Gastroesophageal sphincter (tissue), 4 donors: ENCODE data around the gene MCM3AP. TPM values are rescaled to one million over a fixed set of nuclear protein-coding genes. Genes with fewer than 3 reads are reported as not detected.

ENCODE experiments used
- ATAC-seq: fragments of 150-250 bp; one replicate; pipeline ENCODE4 v1.9.1; 2016; ENCODE audit warnings: mild to moderate bottlenecking, moderate library complexity
- H3K27ac ChIP-seq, 4 donors: fragments of 200-600 bp; sonication (generic) in 3 of 4; 1 replicate in 3 of 4; 2 replicates in 1 of 4; pipeline ENCODE4 v1.5.1; 2016 to 2019
- H3K27me3 ChIP-seq: fragments of 200-600 bp; sonication (generic); one replicate; pipeline ENCODE4 v1.5.1; 2019
- H3K36me3 ChIP-seq, 2 donors: fragments of 200-600 bp; sonication (generic); one replicate each; pipeline ENCODE4 v1.5.1; 2019; ENCODE audit warnings: control low read depth in 1 of 2
- H3K4me1 ChIP-seq, 3 donors: fragments of 200-600 bp; sonication (generic); 1 replicate in 2 of 3; 2 replicates in 1 of 3; pipeline ENCODE4 v1.5.1; 2016 to 2019; ENCODE audit warnings: control low read depth in 2 of 3
- H3K4me3 ChIP-seq, 2 donors: fragments of 200-600 bp; sonication (generic); one replicate each; pipeline ENCODE4 v1.5.1; 2019; ENCODE audit warnings: mild to moderate bottlenecking in 1 of 2, moderate library complexity in 1 of 2
- H3K9me3 ChIP-seq, 3 donors: fragments of 200-600 bp; sonication (generic); one replicate each; pipeline ENCODE4 v1.5.1; 2017 to 2019; ENCODE audit warnings: control low read depth in 2 of 3
- EP300 ChIP-seq: sonication (generic); formaldehyde crosslinking; IDR thresholded peaks from one replicate; pipeline ENCODE4 v1.6.1; 2017; ENCODE audit warnings: antibody characterized with exemption, mild to moderate bottlenecking
- POLR2A ChIP-seq, 2 donors: fragments of 450-650 bp; IDR thresholded peaks; one replicate each; pipeline ENCODE4 v1.6.1; 2017; ENCODE audit warnings: antibody characterized with exemption in 2 of 2, mild to moderate bottlenecking in 2 of 2, moderate library complexity in 1 of 2
- POLR2AphosphoS5 ChIP-seq: sonication (generic); formaldehyde crosslinking; IDR thresholded peaks from one replicate; pipeline ENCODE4 v1.6.1; 2017; ENCODE audit warnings: antibody characterized with exemption
- WGBS, 2 donors: methylation state at CpG; one replicate each; pipeline ENCODE4 v1.1.5; 2018; ENCODE audit warnings: low coverage in 1 of 2; 5-methylcytosine and 5-hydroxymethylcytosine counted together
- total RNA-seq, 4 donors: library from RNA; depleted of rRNA; stranded (reverse); fragments of >200 nt; gene quantifications; one replicate each; pipeline ENCODE4 v1.1.0, GENCODE V29; 2016
- TF ChIP-seq, protein P1 (sequence below), 4 experiments: fragments of 200-600 bp in 2 of 4; fragments of 450-650 bp in 2 of 4; sonication (generic) in 1 of 4; IDR thresholded peaks; one replicate each; pipeline ENCODE4 v1.5.1; 2017 to 2019; ENCODE audit warnings: antibody characterized with exemption in 4 of 4, mild to moderate bottlenecking in 2 of 4, moderate library complexity in 2 of 4

MCM3AP gene
- total RNA-seq, 4 donors from 2014 or later, result 61.6 to 95.4 (median 71.7) TPM

DNA sequence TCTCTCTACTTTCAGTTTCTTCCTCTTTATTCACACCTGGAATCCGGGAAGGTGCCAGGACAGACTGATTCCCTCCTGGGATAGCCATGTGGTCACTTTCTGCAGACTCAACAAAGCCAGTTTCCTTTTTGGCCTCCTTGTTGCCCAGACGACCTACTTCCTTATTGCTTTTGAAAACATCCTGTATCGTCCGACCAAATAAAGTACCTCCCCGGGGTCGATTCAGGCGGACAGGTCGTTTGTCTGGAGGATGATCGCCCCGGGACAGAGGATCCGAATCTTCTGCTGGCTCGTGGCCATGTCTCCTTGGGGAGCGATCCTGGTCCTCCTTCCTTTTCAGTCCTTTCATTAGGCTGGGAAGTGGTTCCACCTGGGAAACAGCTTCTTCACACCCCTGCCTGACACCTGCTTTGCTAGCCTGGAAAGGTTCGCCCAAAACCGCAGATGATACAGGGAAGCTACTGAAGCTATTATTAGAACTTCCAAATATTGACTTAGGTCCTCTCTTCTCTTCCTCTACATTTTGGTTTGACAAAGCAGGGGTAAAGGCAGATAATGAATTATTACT lies 1.2 kb downstream of the MCM3AP start:
- no peak for TF ChIP-seq POLR2A (IDR thresholded peaks at IDR 0.05)
- TF ChIP-seq, protein P1, sequence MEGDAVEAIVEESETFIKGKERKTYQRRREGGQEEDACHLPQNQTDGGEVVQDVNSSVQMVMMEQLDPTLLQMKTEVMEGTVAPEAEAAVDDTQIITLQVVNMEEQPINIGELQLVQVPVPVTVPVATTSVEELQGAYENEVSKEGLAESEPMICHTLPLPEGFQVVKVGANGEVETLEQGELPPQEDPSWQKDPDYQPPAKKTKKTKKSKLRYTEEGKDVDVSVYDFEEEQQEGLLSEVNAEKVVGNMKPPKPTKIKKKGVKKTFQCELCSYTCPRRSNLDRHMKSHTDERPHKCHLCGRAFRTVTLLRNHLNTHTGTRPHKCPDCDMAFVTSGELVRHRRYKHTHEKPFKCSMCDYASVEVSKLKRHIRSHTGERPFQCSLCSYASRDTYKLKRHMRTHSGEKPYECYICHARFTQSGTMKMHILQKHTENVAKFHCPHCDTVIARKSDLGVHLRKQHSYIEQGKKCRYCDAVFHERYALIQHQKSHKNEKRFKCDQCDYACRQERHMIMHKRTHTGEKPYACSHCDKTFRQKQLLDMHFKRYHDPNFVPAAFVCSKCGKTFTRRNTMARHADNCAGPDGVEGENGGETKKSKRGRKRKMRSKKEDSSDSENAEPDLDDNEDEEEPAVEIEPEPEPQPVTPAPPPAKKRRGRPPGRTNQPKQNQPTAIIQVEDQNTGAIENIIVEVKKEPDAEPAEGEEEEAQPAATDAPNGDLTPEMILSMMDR (IDR thresholded peaks at IDR 0.05), result no peak
- TF ChIP-seq EP300, result no peak
- TF ChIP-seq POLR2AphosphoS5, result no peak
- Histone ChIP-seq H3K4me3 (no peak overlapping the region), H3K27me3 (no peaks in the 10 kb centered on the region), H3K36me3 (peaks cover 0 to 54% of the 10 kb centered on the region in 2 donors), H3K9me3 (no peaks in the 10 kb centered on the region), H3K27ac (peak overlapping the region in 3 of 4 donors; percentile 13 to 98 (median 22)), H3K4me1 (peaks cover 19 to 68% (median 32%) of the 10 kb centered on the region in 3 donors)
- ATAC-seq, result no peak
- WGBS, 2 donors, result 69 to 76% methylated on average over 10 to 14 of the region's 15 CpGs

DNA sequence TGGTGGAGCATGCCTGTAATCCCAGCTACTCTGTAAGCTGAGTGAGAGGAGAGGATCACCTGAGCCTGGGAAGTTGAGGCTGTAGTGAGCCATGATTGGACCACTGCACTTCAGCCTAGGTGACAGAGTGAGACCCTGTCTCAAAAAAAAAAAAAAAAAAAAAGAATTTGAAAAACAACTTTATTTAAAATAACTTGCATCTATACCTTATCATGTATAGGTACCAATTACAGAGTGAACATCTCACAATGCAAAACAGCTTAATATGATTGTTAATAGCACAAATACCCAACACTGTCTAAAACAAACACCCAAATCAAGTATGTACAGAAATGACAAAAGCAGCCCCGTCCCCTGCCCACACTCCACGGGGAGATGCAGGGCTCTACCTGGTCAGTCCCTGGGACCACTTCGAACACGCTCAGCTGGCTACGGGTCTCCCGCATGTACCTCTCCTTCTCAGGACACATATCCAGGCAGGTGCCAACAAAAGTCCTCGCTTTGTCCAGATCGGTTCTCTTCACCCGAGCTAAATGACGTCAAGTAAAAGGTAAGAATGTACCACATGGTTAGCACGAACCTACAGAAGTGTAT lies 10.5 kb downstream of the MCM3AP start:
- H3K27ac ChIP-seq, result no peak overlapping the region
- H3K9me3 ChIP-seq, result no peaks in the 10 kb centered on the region
- H3K4me1 ChIP-seq, result peaks cover 0 to 3% (median 0%) of the 10 kb centered on the region in 3 donors
- H3K36me3 ChIP-seq, result peaks cover 0 to 100% of the 10 kb centered on the region in 2 donors
- no peak overlapping the region for H3K4me3 ChIP-seq
- 77 to 90% methylated on average over 4 to 6 of the region's 11 CpGs for WGBS, 2 donors
- no peak for TF ChIP-seq POLR2A (IDR thresholded peaks at IDR 0.05)
- no peak for TF ChIP-seq POLR2AphosphoS5
- TF ChIP-seq, protein P1 (IDR thresholded peaks at IDR 0.05), result no peak
- no peak for TF ChIP-seq EP300
- H3K27me3 ChIP-seq, result no peaks in the 10 kb centered on the region
- ATAC-seq, result no peak

DNA sequence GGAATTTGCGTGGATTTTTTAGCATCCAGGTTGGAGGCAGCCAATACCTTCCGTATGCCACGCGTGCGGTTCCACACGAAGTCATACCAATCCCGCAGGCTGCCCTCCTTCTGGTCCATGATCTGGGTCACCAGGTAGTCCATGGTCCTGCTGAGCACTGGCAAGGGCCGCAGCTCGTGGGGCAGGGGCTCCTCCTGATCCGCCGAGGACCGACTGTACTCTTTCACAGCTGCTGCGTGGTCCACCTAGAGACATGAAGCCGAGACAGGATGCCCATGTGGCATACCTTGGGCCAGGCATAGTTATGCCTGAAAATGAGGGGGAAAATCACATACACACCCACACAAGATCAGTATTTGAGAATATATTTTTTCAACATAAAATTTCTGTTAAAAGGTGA lies 12.1 kb downstream of the MCM3AP start:
- no peak overlapping the region for H3K27ac ChIP-seq
- ATAC-seq, result no peak
- H3K27me3 ChIP-seq, result no peaks in the 10 kb centered on the region
- no peak overlapping the region for H3K4me3 ChIP-seq
- H3K4me1 ChIP-seq, result no peaks in the 10 kb centered on the region
- no peak for TF ChIP-seq POLR2A (IDR thresholded peaks at IDR 0.05)
- TF ChIP-seq, protein P1 (IDR thresholded peaks at IDR 0.05), result no peak
- no peak for TF ChIP-seq POLR2AphosphoS5
- no peak for TF ChIP-seq EP300
- H3K36me3 ChIP-seq, result peaks cover 0 to 100% of the 10 kb centered on the region in 2 donors
- 89 to 93% methylated on average over 4 to 5 of the region's 14 CpGs for WGBS, 2 donors
- no peaks in the 10 kb centered on the region for H3K9me3 ChIP-seq

DNA sequence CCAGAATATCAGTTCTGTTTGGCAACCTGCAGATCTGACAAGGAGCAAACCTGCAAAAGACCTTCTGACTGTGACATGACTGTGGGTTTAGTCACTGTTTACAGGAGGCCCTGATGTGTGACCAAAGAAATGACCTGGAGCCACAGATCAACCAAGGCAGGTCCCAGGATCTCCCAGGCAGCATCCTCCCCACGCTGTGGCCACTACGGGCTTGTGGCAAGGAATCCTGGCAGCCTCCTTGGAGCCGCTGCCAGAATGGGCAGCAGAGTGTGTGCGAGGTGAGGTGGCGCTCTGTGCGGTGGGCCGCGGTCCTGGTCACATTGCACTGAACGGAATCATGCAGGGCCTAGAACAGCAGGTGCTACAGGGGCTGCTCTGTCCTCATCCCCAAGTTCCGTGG lies 15.9 kb downstream of the MCM3AP start:
- no peak overlapping the region for H3K4me3 ChIP-seq

More for the DNA sequence above, 15.9 kb downstream of the MCM3AP start:
- Histone ChIP-seq H3K4me1 (no peaks in the 10 kb centered on the region), H3K27me3 (no peaks in the 10 kb centered on the region), H3K36me3 (peaks cover 0 to 100% of the 10 kb centered on the region in 2 donors), H3K9me3 (no peaks in the 10 kb centered on the region), H3K27ac (no peak overlapping the region)
- 97% methylated on average over 6 of the region's 10 CpGs; no CpG with 5 or more reads in 1 of the 2 donors for WGBS, 2 donors
- TF ChIP-seq EP300, result no peak
- TF ChIP-seq POLR2A (IDR thresholded peaks at IDR 0.05), result no peak
- TF ChIP-seq, protein P1 (IDR thresholded peaks at IDR 0.05), result no peak
- TF ChIP-seq POLR2AphosphoS5, result no peak
- ATAC-seq, result no peak
